SK-N-MC (cell line): ENCODE data around the gene GBE1.

ENCODE experiments used
- DNase-seq: peaks from one replicate; pipeline ENCODE4 v3.0.0-alpha.2; 2011; ENCODE audit warnings: low read depth, low spot score
- H3K27ac ChIP-seq: fragments of 200-600 bp; sonication (generic); 2 replicates; pipeline ENCODE4 v1.5.1; 2016; ENCODE audit warnings: mixed run types
- H3K36me3 ChIP-seq: fragments of 200-600 bp; sonication (generic); 2 replicates; pipeline ENCODE4 v1.6.1; 2017; ENCODE audit warnings: antibody characterized with exemption, low read length, mixed read lengths; ENCODE audit not compliant: insufficient read depth
- H3K4me3 ChIP-seq: fragments of 200-600 bp; sonication (generic); 2 replicates; pipeline ENCODE4 v1.5.1; 2016
- H3K9ac ChIP-seq: fragments of 200-600 bp; sonication (generic); 2 replicates; pipeline ENCODE4 v1.8.0; 2017; ENCODE audit warnings: mixed run types, mixed read lengths; ENCODE audit not compliant: insufficient read length
- H3K9me3 ChIP-seq: fragments of 200-600 bp; sonication (generic); 2 replicates; pipeline ENCODE4 v1.6.1; 2017; ENCODE audit warnings: low read depth, mild to moderate bottlenecking, antibody characterized with exemption, low read length, moderate library complexity, mixed read lengths
- EZH2 ChIP-seq: fragments of 200-600 bp; sonication (generic); IDR thresholded peaks from one replicate; pipeline ENCODE4 v1.6.1; 2017; ENCODE audit warnings: antibody characterized with exemption
- FOXP2 ChIP-seq: optimal IDR thresholded peaks from 2 replicates; pipeline ENCODE3; 2011; ENCODE audit warnings: mild to moderate bottlenecking, moderate library complexity; ENCODE audit not compliant: insufficient read depth; ENCODE audit errors: extremely low read length, control extremely low read depth
- POLR2AphosphoS5 ChIP-seq: IDR thresholded peaks from 2 replicates; pipeline ENCODE4 v1.6.1; 2012; ENCODE audit warnings: mild to moderate bottlenecking, low read depth, low read length, borderline replicate concordance

The GBE1 gene

GRCh38 chr3:81744366-81744765, 17.1 kb downstream of the GBE1 start:
- Histone ChIP-seq H3K9me3 (no peaks in the 10 kb centered on the region), H3K4me3 (no peak overlapping the region), H3K27ac (no peak overlapping the region), H3K9ac (no peak overlapping the region), H3K36me3 (no peaks in the 10 kb centered on the region)
- TF ChIP-seq POLR2AphosphoS5 (no peak), FOXP2 (no peak), EZH2 (no peak)
- no peak for DNase-seq

GRCh38 chr3:81743096-81744025, 18.1 kb downstream of the GBE1 start:
- Histone ChIP-seq H3K27ac (no peak overlapping the region), H3K9ac (no peak overlapping the region), H3K36me3 (no peaks in the 10 kb centered on the region), H3K9me3 (no peaks in the 10 kb centered on the region), H3K4me3 (no peak overlapping the region)
- no peak for TF ChIP-seq EZH2
- TF ChIP-seq POLR2AphosphoS5: no peak
- DNase-seq: no peak

GRCh38 chr3:81742581-81742980, 18.9 kb downstream of the GBE1 start:
- Histone ChIP-seq H3K9me3 (no peaks in the 10 kb centered on the region), H3K27ac (no peak overlapping the region), H3K9ac (no peak overlapping the region), H3K4me3 (no peak overlapping the region), H3K36me3 (no peaks in the 10 kb centered on the region)
- no peak for DNase-seq
- TF ChIP-seq FOXP2: no peak
- no peak for TF ChIP-seq POLR2AphosphoS5
- TF ChIP-seq EZH2: no peak

- H3K4me3 ChIP-seq: no peak overlapping the region
- TF ChIP-seq EZH2 (no peak), POLR2AphosphoS5 (no peak), FOXP2 (no peak)
- no peak overlapping the region for H3K9ac ChIP-seq
- DNase-seq: no peak
- no peaks in the 10 kb centered on the region for H3K9me3 ChIP-seq
- no peak overlapping the region for H3K27ac ChIP-seq
- no peaks in the 10 kb centered on the region for H3K36me3 ChIP-seq
These were observed 20.2 kb downstream of the GBE1 start for GRCh38 chr3:81741216-81741615.

DNA sequence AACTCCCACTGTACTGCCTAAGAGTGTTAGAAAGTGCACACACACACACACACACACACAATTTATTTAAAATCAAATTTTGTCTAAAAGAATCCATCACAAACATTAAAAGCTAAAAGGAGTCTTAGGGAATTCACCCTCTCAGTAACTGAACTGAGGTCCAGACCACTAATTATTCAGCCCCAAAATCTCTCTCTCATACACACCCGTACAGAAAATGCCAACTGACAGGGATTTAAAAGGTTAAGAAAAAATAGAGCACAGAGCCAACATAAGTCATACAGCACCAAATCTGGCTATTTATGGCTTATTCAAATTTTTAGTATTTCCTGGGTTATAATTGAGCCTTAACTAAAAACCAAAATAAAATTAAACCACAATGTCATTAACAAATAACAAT, 20.7 kb downstream of the GBE1 start:
- no peaks in the 10 kb centered on the region for H3K9me3 ChIP-seq
- H3K4me3 ChIP-seq: no peak overlapping the region
- H3K9ac ChIP-seq: no peak overlapping the region
- no peak overlapping the region for H3K27ac ChIP-seq
- DNase-seq: no peak
- no peak for TF ChIP-seq POLR2AphosphoS5
- no peak for TF ChIP-seq EZH2
- TF ChIP-seq FOXP2: no peak
- H3K36me3 ChIP-seq: no peaks in the 10 kb centered on the region

DNA sequence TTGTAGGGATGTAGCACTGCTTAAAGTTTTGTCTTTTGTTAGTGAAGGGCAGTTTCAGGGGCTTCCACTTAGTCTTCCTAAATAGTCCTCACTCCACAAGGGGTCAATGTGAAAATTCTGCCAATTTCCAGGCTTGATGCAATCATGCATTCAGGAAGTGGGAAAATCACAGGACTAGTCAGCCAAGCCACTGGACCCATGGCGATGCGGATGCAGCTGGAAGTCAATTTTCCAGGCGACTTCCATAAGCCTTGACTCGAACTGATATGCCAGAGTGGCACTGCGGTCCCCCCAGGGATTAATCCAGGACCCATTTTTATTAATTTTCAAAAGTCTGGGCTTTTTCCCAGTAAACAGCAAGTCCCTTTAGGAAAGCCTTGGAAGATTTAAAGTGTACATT, 26.1 kb downstream of the GBE1 start:
- Histone ChIP-seq H3K36me3 (no peaks in the 10 kb centered on the region), H3K27ac (no peak overlapping the region), H3K4me3 (no peak overlapping the region), H3K9me3 (no peaks in the 10 kb centered on the region), H3K9ac (no peak overlapping the region)
- no peak for DNase-seq
- TF ChIP-seq FOXP2: no peak
- TF ChIP-seq EZH2: no peak
- TF ChIP-seq POLR2AphosphoS5: no peak

- H3K36me3 ChIP-seq: no peaks in the 10 kb centered on the region
- no peak overlapping the region for H3K9ac ChIP-seq
- H3K9me3 ChIP-seq: no peaks in the 10 kb centered on the region
- H3K4me3 ChIP-seq: no peak overlapping the region
- no peak overlapping the region for H3K27ac ChIP-seq
- TF ChIP-seq POLR2AphosphoS5 (no peak), EZH2 (no peak), FOXP2 (no peak)
- no peak for DNase-seq
These were observed 26.7 kb downstream of the GBE1 start for GRCh38 chr3:81734742-81735141.

- no peak for DNase-seq
- H3K27ac ChIP-seq: no peak overlapping the region
- H3K4me3 ChIP-seq: no peak overlapping the region
- H3K36me3 ChIP-seq: no peaks in the 10 kb centered on the region
- no peak for TF ChIP-seq EZH2
- TF ChIP-seq POLR2AphosphoS5: no peak
- TF ChIP-seq FOXP2: no peak
- H3K9me3 ChIP-seq: no peaks in the 10 kb centered on the region
- H3K9ac ChIP-seq: no peak overlapping the region
These were observed 28.8 kb downstream of the GBE1 start for GRCh38 chr3:81732642-81733041.

DNA sequence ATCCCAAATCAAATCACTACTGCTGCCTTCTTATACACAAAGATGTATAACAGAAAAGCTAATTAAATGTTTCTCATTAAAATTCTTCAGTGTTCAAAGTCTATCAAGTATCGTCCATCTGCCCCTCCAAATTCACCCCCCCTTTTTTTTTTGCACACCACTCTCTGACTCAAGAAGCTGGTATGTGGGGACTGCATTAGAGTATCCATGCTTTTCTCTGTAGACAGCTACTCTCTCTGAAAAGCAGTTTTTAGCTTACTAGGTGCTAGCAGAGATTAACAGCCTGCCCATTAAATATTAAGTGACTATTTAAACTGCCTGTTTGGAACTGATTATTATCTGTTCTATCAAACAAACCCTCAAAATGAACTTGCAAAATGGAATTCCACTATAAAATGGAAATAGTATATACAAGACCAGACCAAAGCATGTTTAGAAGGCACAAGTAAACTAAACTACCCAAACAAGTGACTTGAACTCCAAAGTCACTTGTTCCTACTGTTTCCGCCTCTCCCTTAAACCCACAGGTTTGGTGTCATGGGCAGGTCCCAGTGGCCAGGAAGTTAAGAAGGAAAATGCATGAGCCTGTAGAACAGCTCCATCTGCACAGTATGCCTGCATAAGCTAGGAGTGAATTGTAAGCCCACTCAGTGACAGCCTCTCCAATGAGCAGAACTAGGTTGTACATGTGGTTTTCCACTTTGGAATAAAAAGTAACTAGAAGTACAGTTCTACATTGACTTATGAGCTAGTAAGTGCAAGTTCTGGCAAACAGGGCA, 32.5 kb downstream of the GBE1 start:
- Histone ChIP-seq H3K4me3 (no peak overlapping the region), H3K9me3 (no peaks in the 10 kb centered on the region), H3K27ac (no peak overlapping the region), H3K9ac (no peak overlapping the region), H3K36me3 (no peaks in the 10 kb centered on the region)
- no peak for TF ChIP-seq FOXP2
- no peak for DNase-seq
